22Rv1 (cell line): Measurements from ENCODE around the gene SLC6A6.

Experiments
- H3K27ac ChIP-seq: fragments of 450-650 bp; 2 replicates; pipeline ENCODE4 v1.5.1; 2017
- CTCF ChIP-seq: fragments of 450-650 bp; IDR thresholded peaks from 2 replicates; pipeline ENCODE4 v1.5.1; 2017; ENCODE audit warnings: mild to moderate bottlenecking
- ZFX ChIP-seq: fragments of 450-650 bp; IDR thresholded peaks from 2 replicates; pipeline ENCODE4 v1.6.1; 2017; ENCODE audit warnings: antibody characterized with exemption, borderline replicate concordance

Gene SLC6A6

GRCh38 chr3:14429237-14429636 lies 26.8 kb downstream of the SLC6A6 start:
- H3K27ac ChIP-seq: no peak overlapping the region
- TF ChIP-seq ZFX (no peak), CTCF (no peak)

GRCh38 chr3:14429640-14430039 lies 27.2 kb downstream of the SLC6A6 start:
- no peak for TF ChIP-seq ZFX
- TF ChIP-seq CTCF: no peak
- H3K27ac ChIP-seq: no peak overlapping the region

DNA sequence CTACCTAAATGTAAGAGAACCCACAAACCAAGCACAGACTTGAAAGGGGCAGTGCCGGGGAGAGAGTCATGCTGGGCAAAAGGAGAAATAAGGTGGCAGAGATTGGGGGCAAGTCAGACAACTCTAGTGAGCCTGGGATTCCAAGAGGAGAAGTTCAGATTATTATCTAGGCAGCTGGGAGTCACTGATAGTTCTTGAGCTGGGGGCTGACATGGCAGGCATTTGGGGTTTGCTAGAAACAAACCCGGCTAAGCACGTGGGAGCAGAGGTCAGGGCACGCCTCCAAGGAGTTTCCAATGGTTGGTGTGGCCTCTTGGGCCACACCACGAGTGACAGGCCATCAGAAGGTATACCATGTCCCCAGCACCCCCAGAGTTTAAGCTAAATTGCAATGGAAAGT lies 27.6 kb downstream of the SLC6A6 start:
- TF ChIP-seq CTCF (no peak), ZFX (no peak)
- no peak overlapping the region for H3K27ac ChIP-seq

- no peak overlapping the region for H3K27ac ChIP-seq
- TF ChIP-seq CTCF (no peak), ZFX (no peak)
These were observed 28.5 kb downstream of the SLC6A6 start for GRCh38 chr3:14430706-14431451.

- H3K27ac ChIP-seq: no peak overlapping the region
These were observed 29.1 kb downstream of the SLC6A6 start for GRCh38 chr3:14431452-14431916.

GRCh38 chr3:14431917-14432834 lies 29.8 kb downstream of the SLC6A6 start:
- H3K27ac ChIP-seq: no peak overlapping the region
- TF ChIP-seq CTCF (no peak), ZFX (no peak)

More at GRCh38 chr3:14431452-14431916, 29.1 kb downstream of the SLC6A6 start:
- no peak for TF ChIP-seq ZFX
- no peak for TF ChIP-seq CTCF

GRCh38 chr3:14433106-14433505 lies 30.7 kb downstream of the SLC6A6 start:
- no peak for TF ChIP-seq ZFX
- no peak for TF ChIP-seq CTCF

More at GRCh38 chr3:14433106-14433505, 30.7 kb downstream of the SLC6A6 start:
- no peak overlapping the region for H3K27ac ChIP-seq
